ENCODE results near the gene DNAJC16.

The DNAJC16 gene

GRCh38 chr1:15570861-15571260 is 44.2 kb downstream of the DNAJC16 start:
- Histone ChIP-seq H3K36me3 (replicated peaks in 1 of 2; ENCODE audit: control insufficient read depth in 2 of 2, insufficient read depth in 2 of 2, low read length in 2 of 2) (peaks cover 24 to 70% of the 10 kb centered on the region in 2 donors), H3K4me1 (ENCODE audit: control insufficient read depth in 2 of 2, insufficient read depth in 1 of 2, low read depth in 1 of 2, low read length in 2 of 2) (no peaks in the 10 kb centered on the region), H4K91ac (ENCODE audit: low read depth, low read length, poor library complexity) (no peak overlapping the region), H3K79me1 (ENCODE audit: low read depth, low read length) (no peaks in the 10 kb centered on the region), H3K9me3 (replicated peaks in 1 of 2; ENCODE audit: control insufficient read depth in 2 of 2, insufficient read depth in 1 of 2, low read depth in 1 of 2, low read length in 2 of 2) (no peaks in the 10 kb centered on the region), H3K18ac (ENCODE audit: low read length) (no peak overlapping the region), H3K27ac (replicated peaks; ENCODE audit: low read length) (no peak overlapping the region), H3K4me2 (ENCODE audit: insufficient read depth, low read length, poor library complexity, severe bottlenecking) (no peak overlapping the region), H3K14ac (ENCODE audit: low read length) (no peak overlapping the region), H3K23ac (ENCODE audit: low read depth, low read length, poor library complexity) (no peak overlapping the region), H3K9ac (ENCODE audit: low read depth, low read length, poor library complexity) (no peak overlapping the region), H2AK5ac (ENCODE audit: low read depth, low read length) (no peak overlapping the region), H2BK12ac (ENCODE audit: low read length) (no peak overlapping the region), H3K27me3 (ENCODE audit: control insufficient read depth in 3 of 3, insufficient read depth in 3 of 3, low read depth in 1 of 3, low read length in 3 of 3) (no peaks in the 10 kb centered on the region), H3K4ac (ENCODE audit: low read length) (no peak overlapping the region), H2AFZ (ENCODE audit: low read length) (no peak overlapping the region), H2BK120ac (ENCODE audit: low read depth, low read length) (no peak overlapping the region), H3K4me3 (ENCODE audit: low read length in 2 of 2) (no peak overlapping the region), H2BK15ac (ENCODE audit: low read length) (no peak overlapping the region), H4K8ac (ENCODE audit: low read depth, low read length) (no peak overlapping the region), H2BK5ac (ENCODE audit: low read length) (no peak overlapping the region)
- no CpG with 5 or more reads among the region's 1 CpG for WGBS, 2 donors (ENCODE audit: extremely low coverage in 2 of 2, insufficient read length in 2 of 2, insufficient replicate concordance in 1 of 2)
- DNase-seq (ENCODE audit: low spot score): no peak

DNA sequence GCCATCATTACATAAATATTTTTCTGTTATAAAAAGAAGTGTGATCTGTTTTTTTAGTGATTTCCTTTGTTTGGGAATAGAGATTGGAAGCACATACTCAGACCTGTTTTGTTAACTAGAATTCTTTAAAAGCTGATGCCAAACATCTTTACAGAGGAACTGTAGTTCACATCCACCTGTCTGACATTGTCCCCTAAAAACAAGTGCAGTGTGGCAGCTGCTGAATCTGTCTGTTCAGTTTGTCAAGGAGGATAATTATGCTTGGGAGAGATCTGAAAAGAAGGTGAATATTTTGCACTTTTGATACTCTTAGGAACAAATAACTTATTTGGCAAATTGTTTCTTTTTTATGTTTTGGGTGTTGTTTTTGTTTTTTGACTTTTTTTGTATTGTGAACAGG is 44.6 kb downstream of the DNAJC16 start:
- H4K8ac ChIP-seq (ENCODE audit: low read depth, low read length): no peak overlapping the region
- no peak overlapping the region for H2BK15ac ChIP-seq (ENCODE audit: low read length)
- H2BK5ac ChIP-seq (ENCODE audit: low read length): no peak overlapping the region
- no peak overlapping the region for H2AK5ac ChIP-seq (ENCODE audit: low read depth, low read length)
- no peak overlapping the region for H3K4me3 ChIP-seq (ENCODE audit: low read length in 2 of 2)
- H3K23ac ChIP-seq (ENCODE audit: low read depth, low read length, poor library complexity): no peak overlapping the region
- H3K36me3 ChIP-seq (replicated peaks in 1 of 2; ENCODE audit: control insufficient read depth in 2 of 2, insufficient read depth in 2 of 2, low read length in 2 of 2): peaks cover 21 to 66% of the 10 kb centered on the region in 2 donors
- no peaks in the 10 kb centered on the region for H3K9me3 ChIP-seq (replicated peaks in 1 of 2; ENCODE audit: control insufficient read depth in 2 of 2, insufficient read depth in 1 of 2, low read depth in 1 of 2, low read length in 2 of 2)
- no peaks in the 10 kb centered on the region for H3K27me3 ChIP-seq (ENCODE audit: control insufficient read depth in 3 of 3, insufficient read depth in 3 of 3, low read depth in 1 of 3, low read length in 3 of 3)
- no peak overlapping the region for H2BK120ac ChIP-seq (ENCODE audit: low read depth, low read length)
- H3K27ac ChIP-seq (replicated peaks; ENCODE audit: low read length): no peak overlapping the region
- no peak overlapping the region for H3K4me2 ChIP-seq (ENCODE audit: insufficient read depth, low read length, poor library complexity, severe bottlenecking)
- no peaks in the 10 kb centered on the region for H3K4me1 ChIP-seq (ENCODE audit: control insufficient read depth in 2 of 2, insufficient read depth in 1 of 2, low read depth in 1 of 2, low read length in 2 of 2)
- DNase-seq (ENCODE audit: low spot score): no peak
- H3K79me1 ChIP-seq (ENCODE audit: low read depth, low read length): no peaks in the 10 kb centered on the region
- H2BK12ac ChIP-seq (ENCODE audit: low read length): no peak overlapping the region
- H3K4ac ChIP-seq (ENCODE audit: low read length): no peak overlapping the region
- no peak overlapping the region for H4K91ac ChIP-seq (ENCODE audit: low read depth, low read length, poor library complexity)
- H2AFZ ChIP-seq (ENCODE audit: low read length): no peak overlapping the region
- no peak overlapping the region for H3K14ac ChIP-seq (ENCODE audit: low read length)
- H3K18ac ChIP-seq (ENCODE audit: low read length): no peak overlapping the region
- no peak overlapping the region for H3K9ac ChIP-seq (ENCODE audit: low read depth, low read length, poor library complexity)

DNA sequence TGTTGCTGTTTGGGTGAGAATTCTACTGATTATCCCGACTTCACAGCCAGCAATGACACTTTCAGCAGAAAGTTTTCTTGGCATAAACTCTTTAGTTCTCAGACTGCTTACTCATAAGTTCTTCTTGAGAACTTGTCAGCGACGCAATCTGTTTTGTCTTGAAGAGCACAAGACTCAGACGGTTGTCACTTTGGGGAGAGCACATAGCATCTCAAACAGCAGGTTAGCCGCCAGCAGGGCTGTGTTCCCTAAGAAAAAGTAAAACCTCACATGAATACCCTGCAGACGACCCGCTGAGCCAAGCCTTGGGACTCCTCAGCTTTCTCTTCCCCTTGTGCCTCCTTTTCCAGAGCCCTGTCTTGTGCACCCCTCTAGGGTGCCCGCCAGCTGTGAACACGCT is 46.8 kb downstream of the DNAJC16 start:
- DNase-seq (ENCODE audit: low spot score): no peak

GRCh38 chr1:15574741-15575140 is 48.1 kb downstream of the DNAJC16 start:
- no peak for DNase-seq (ENCODE audit: low spot score)
- Histone ChIP-seq H3K14ac (ENCODE audit: low read length) (no peak overlapping the region), H3K18ac (ENCODE audit: low read length) (no peak overlapping the region), H3K4me1 (ENCODE audit: control insufficient read depth in 2 of 2, insufficient read depth in 1 of 2, low read depth in 1 of 2, low read length in 2 of 2) (peaks cover under 1 to 10% of the 10 kb centered on the region in 2 donors), H3K36me3 (replicated peaks in 1 of 2; ENCODE audit: control insufficient read depth in 2 of 2, insufficient read depth in 2 of 2, low read length in 2 of 2) (peaks cover 2 to 31% of the 10 kb centered on the region in 2 donors), H3K9me3 (replicated peaks in 1 of 2; ENCODE audit: control insufficient read depth in 2 of 2, insufficient read depth in 1 of 2, low read depth in 1 of 2, low read length in 2 of 2) (no peaks in the 10 kb centered on the region), H3K4me3 (ENCODE audit: low read length in 2 of 2) (no peak overlapping the region), H4K91ac (ENCODE audit: low read depth, low read length, poor library complexity) (no peak overlapping the region), H4K8ac (ENCODE audit: low read depth, low read length) (no peak overlapping the region), H3K23ac (ENCODE audit: low read depth, low read length, poor library complexity) (no peak overlapping the region), H2BK15ac (ENCODE audit: low read length) (no peak overlapping the region), H3K79me1 (ENCODE audit: low read depth, low read length) (no peaks in the 10 kb centered on the region), H2BK12ac (ENCODE audit: low read length) (no peak overlapping the region), H2BK120ac (ENCODE audit: low read depth, low read length) (no peak overlapping the region), H3K9ac (ENCODE audit: low read depth, low read length, poor library complexity) (no peak overlapping the region), H3K4me2 (ENCODE audit: insufficient read depth, low read length, poor library complexity, severe bottlenecking) (no peak overlapping the region), H2BK5ac (ENCODE audit: low read length) (no peak overlapping the region), H2AK5ac (ENCODE audit: low read depth, low read length) (no peak overlapping the region), H3K4ac (ENCODE audit: low read length) (no peak overlapping the region), H3K27ac (replicated peaks; ENCODE audit: low read length) (no peak overlapping the region), H3K27me3 (ENCODE audit: control insufficient read depth in 3 of 3, insufficient read depth in 3 of 3, low read depth in 1 of 3, low read length in 3 of 3) (no peaks in the 10 kb centered on the region), H2AFZ (ENCODE audit: low read length) (no peak overlapping the region)
- WGBS, 2 donors (ENCODE audit: extremely low coverage in 2 of 2, insufficient read length in 2 of 2, insufficient replicate concordance in 1 of 2): no CpG with 5 or more reads among the region's 6 CpGs

More for the DNA sequence above, 46.8 kb downstream of the DNAJC16 start:
- H3K9ac ChIP-seq (ENCODE audit: low read depth, low read length, poor library complexity): no peak overlapping the region
- no peak overlapping the region for H2BK120ac ChIP-seq (ENCODE audit: low read depth, low read length)
- H2BK5ac ChIP-seq (ENCODE audit: low read length): no peak overlapping the region
- no peak overlapping the region for H3K18ac ChIP-seq (ENCODE audit: low read length)
- no peak overlapping the region for H3K27ac ChIP-seq (replicated peaks; ENCODE audit: low read length)
- no peak overlapping the region for H3K23ac ChIP-seq (ENCODE audit: low read depth, low read length, poor library complexity)
- no CpG with 5 or more reads among the region's 9 CpGs for WGBS, 2 donors (ENCODE audit: extremely low coverage in 2 of 2, insufficient read length in 2 of 2, insufficient replicate concordance in 1 of 2)
- H2AK5ac ChIP-seq (ENCODE audit: low read depth, low read length): no peak overlapping the region
- no peak overlapping the region for H4K91ac ChIP-seq (ENCODE audit: low read depth, low read length, poor library complexity)
- no peak overlapping the region for H3K4me2 ChIP-seq (ENCODE audit: insufficient read depth, low read length, poor library complexity, severe bottlenecking)
- H2BK12ac ChIP-seq (ENCODE audit: low read length): no peak overlapping the region
- H4K8ac ChIP-seq (ENCODE audit: low read depth, low read length): no peak overlapping the region
- no peaks in the 10 kb centered on the region for H3K4me1 ChIP-seq (ENCODE audit: control insufficient read depth in 2 of 2, insufficient read depth in 1 of 2, low read depth in 1 of 2, low read length in 2 of 2)
- H3K79me1 ChIP-seq (ENCODE audit: low read depth, low read length): no peaks in the 10 kb centered on the region
- no peak overlapping the region for H3K4me3 ChIP-seq (ENCODE audit: low read length in 2 of 2)
- peaks cover 9 to 44% of the 10 kb centered on the region in 2 donors for H3K36me3 ChIP-seq (replicated peaks in 1 of 2; ENCODE audit: control insufficient read depth in 2 of 2, insufficient read depth in 2 of 2, low read length in 2 of 2)
- no peaks in the 10 kb centered on the region for H3K9me3 ChIP-seq (replicated peaks in 1 of 2; ENCODE audit: control insufficient read depth in 2 of 2, insufficient read depth in 1 of 2, low read depth in 1 of 2, low read length in 2 of 2)
- H2AFZ ChIP-seq (ENCODE audit: low read length): no peak overlapping the region
- no peak overlapping the region for H3K14ac ChIP-seq (ENCODE audit: low read length)
- no peak overlapping the region for H2BK15ac ChIP-seq (ENCODE audit: low read length)
- no peak overlapping the region for H3K4ac ChIP-seq (ENCODE audit: low read length)
- H3K27me3 ChIP-seq (ENCODE audit: control insufficient read depth in 3 of 3, insufficient read depth in 3 of 3, low read depth in 1 of 3, low read length in 3 of 3): no peaks in the 10 kb centered on the region

Measured in neuronal stem cell (in vitro differentiated cells).